H9 (cell line): ENCODE data around the gene C10orf120. TPM values are rescaled to one million over a fixed set of nuclear protein-coding genes. Genes with fewer than 3 reads are reported as not detected.

Experiments used
- DNase-seq: peaks from one replicate; pipeline ENCODE4 v3.0.0-alpha.2; 2017
- H2AFZ ChIP-seq: one replicate; pipeline ENCODE4 v1.6.1; 2013; ENCODE audit warnings: mild to moderate bottlenecking, low read length, control low read depth, moderate library complexity
- H2AK5ac ChIP-seq: 2 replicates; pipeline ENCODE4 v1.6.1; 2013; ENCODE audit warnings: low read length, control low read depth, mixed read lengths; ENCODE audit not compliant: insufficient read length
- H2BK120ac ChIP-seq: one replicate; pipeline ENCODE4 v1.6.1; 2013; ENCODE audit warnings: low read depth, mild to moderate bottlenecking, low read length, control low read depth, inconsistent platforms; ENCODE audit not compliant: poor library complexity, severe bottlenecking
- H2BK12ac ChIP-seq: 2 replicates; pipeline ENCODE4 v1.6.1; 2013; ENCODE audit warnings: low read length, control low read depth, mixed read lengths, low read depth; ENCODE audit not compliant: insufficient read length
- H2BK15ac ChIP-seq: 2 replicates; pipeline ENCODE4 v1.6.1; 2013; ENCODE audit warnings: low read depth, low read length, control low read depth
- H2BK20ac ChIP-seq: one replicate; pipeline ENCODE4 v1.6.1; 2013; ENCODE audit warnings: low read depth, mild to moderate bottlenecking, low read length, control low read depth, inconsistent platforms; ENCODE audit not compliant: poor library complexity, severe bottlenecking
- H2BK5ac ChIP-seq: 2 replicates; pipeline ENCODE4 v1.6.1; 2013; ENCODE audit warnings: low read length, control low read depth, mixed read lengths; ENCODE audit not compliant: insufficient read length
- H3K14ac ChIP-seq: 2 replicates; pipeline ENCODE4 v1.6.1; 2013; ENCODE audit warnings: low read length, control low read depth; ENCODE audit not compliant: insufficient read depth
- H3K18ac ChIP-seq: 2 replicates; pipeline ENCODE4 v1.6.1; 2013; ENCODE audit warnings: low read depth, mild to moderate bottlenecking, mixed read lengths, low read length, control low read depth; ENCODE audit not compliant: insufficient read length
- H3K23ac ChIP-seq: 2 replicates; pipeline ENCODE4 v1.6.1; 2013; ENCODE audit warnings: low read length, control low read depth, mixed read lengths, low read depth; ENCODE audit not compliant: insufficient read length
- H3K23me2 ChIP-seq: 2 replicates; pipeline ENCODE4 v1.6.1; 2013; ENCODE audit warnings: low read depth, mild to moderate bottlenecking, mixed read lengths, low read length, control low read depth; ENCODE audit not compliant: insufficient read length, poor library complexity, severe bottlenecking
- H3K27ac ChIP-seq: 2 replicates; pipeline ENCODE4 v1.5.1; 2013; ENCODE audit warnings: low read length, control low read depth, mixed read lengths, low read depth; ENCODE audit not compliant: insufficient read length
- H3K27me3 ChIP-seq: 2 replicates; pipeline ENCODE4 v1.6.1; 2013; ENCODE audit warnings: low read length, control low read depth, inconsistent platforms; ENCODE audit not compliant: insufficient read depth
- H3K4ac ChIP-seq: 2 replicates; pipeline ENCODE4 v1.6.1; 2013; ENCODE audit warnings: low read depth, mild to moderate bottlenecking, control low read depth, inconsistent platforms, low read length, moderate library complexity
- H3K4me1 ChIP-seq: 2 replicates; pipeline ENCODE4 v1.6.1; 2013; ENCODE audit warnings: low read length, control low read depth, inconsistent platforms; ENCODE audit not compliant: insufficient read depth
- H3K4me2 ChIP-seq: 2 replicates; pipeline ENCODE4 v1.6.1; 2013; ENCODE audit warnings: low read length, control low read depth, mixed read lengths; ENCODE audit not compliant: insufficient read length, insufficient read depth
- H3K56ac ChIP-seq: 2 replicates; pipeline ENCODE4 v1.6.1; 2013; ENCODE audit warnings: low read depth, mild to moderate bottlenecking, mixed read lengths, low read length, control low read depth; ENCODE audit not compliant: insufficient read length
- H3K79me1 ChIP-seq: 2 replicates; pipeline ENCODE4 v1.6.1; 2013; ENCODE audit warnings: low read depth, mild to moderate bottlenecking, moderate library complexity, low read length, control low read depth, inconsistent platforms; ENCODE audit not compliant: insufficient read depth, poor library complexity, severe bottlenecking
- H3K79me2 ChIP-seq: 2 replicates; pipeline ENCODE4 v1.6.1; 2013; ENCODE audit warnings: low read length, control low read depth, inconsistent platforms; ENCODE audit not compliant: insufficient read depth
- H3K9ac ChIP-seq: 2 replicates; pipeline ENCODE4 v1.6.1; 2013; ENCODE audit warnings: low read length, control low read depth, mixed read lengths; ENCODE audit not compliant: insufficient read length; ENCODE audit errors: extremely low read depth
- H3K9me3 ChIP-seq: one replicate; pipeline ENCODE4 v1.6.1; 2013; ENCODE audit warnings: low read depth, low read length, inconsistent platforms; ENCODE audit not compliant: control insufficient read depth
- H3T11ph ChIP-seq: one replicate; pipeline ENCODE4 v1.6.1; 2013; ENCODE audit warnings: mild to moderate bottlenecking, low read length, control low read depth, inconsistent platforms
- H4K20me1 ChIP-seq: one replicate; pipeline ENCODE4 v1.6.1; 2013; ENCODE audit not compliant: control insufficient read depth, insufficient read length, insufficient read depth
- H4K5ac ChIP-seq: 2 replicates; pipeline ENCODE4 v1.6.1; 2013; ENCODE audit warnings: low read depth, mild to moderate bottlenecking, mixed read lengths, low read length, control low read depth; ENCODE audit not compliant: insufficient read length
- H4K8ac ChIP-seq: replicated peaks from 2 replicates; pipeline ENCODE4 v1.6.1; 2013; ENCODE audit warnings: low read length, control low read depth, mixed read lengths, low read depth; ENCODE audit not compliant: insufficient read length
- H4K91ac ChIP-seq: 2 replicates; pipeline ENCODE4 v1.6.1; 2013; ENCODE audit warnings: low read depth, mild to moderate bottlenecking, moderate library complexity, mixed read lengths, low read length, control low read depth; ENCODE audit not compliant: insufficient read length
- H3K27ac Mint-ChIP-seq, 3 experiments: 2 replicates in 2 of 3; 3 replicates in 1 of 3; pipeline ENCODE4 v1.8.0; 2020 to 2021; ENCODE audit warnings: mixed read lengths in 3 of 3, mild to moderate bottlenecking in 1 of 3, moderate library complexity in 1 of 3
- H3K27me3 Mint-ChIP-seq: 2 replicates; pipeline ENCODE4 v1.8.0; 2021; ENCODE audit warnings: low read depth, mild to moderate bottlenecking, moderate library complexity, mixed read lengths
- H3K36me3 Mint-ChIP-seq, 3 experiments: 2 replicates in 2 of 3; 3 replicates in 1 of 3; pipeline ENCODE4 v1.8.0; 2020 to 2021; ENCODE audit warnings: low read depth in 3 of 3, mixed read lengths in 3 of 3; ENCODE audit not compliant: insufficient read depth in 1 of 3
- H3K4me1 Mint-ChIP-seq, 2 experiments: 2 replicates each; pipeline ENCODE4 v1.8.0; 2020; ENCODE audit warnings: mixed read lengths in 2 of 2
- H3K4me3 Mint-ChIP-seq, 2 experiments: 2 replicates in 1 of 2; 3 replicates in 1 of 2; pipeline ENCODE4 v1.8.0; 2020 to 2021; ENCODE audit warnings: mild to moderate bottlenecking in 2 of 2, mixed read lengths in 2 of 2, moderate library complexity in 1 of 2
- H3K9me3 Mint-ChIP-seq, 2 experiments: 2 replicates in 1 of 2; 3 replicates in 1 of 2; pipeline ENCODE4 v1.8.0; 2020; ENCODE audit warnings: mild to moderate bottlenecking in 2 of 2, mixed read lengths in 2 of 2, moderate library complexity in 1 of 2
- WGBS: extraction: QIAGEN DNeasy Blood & Tissue Kit; methylation state at CpG from one replicate; pipeline ENCODE4 v1.1.7; 2013; ENCODE audit warnings: missing lambda C conversion rate, low lambda C conversion rate, mixed read lengths; ENCODE audit not compliant: insufficient read length; ENCODE audit errors: extremely low coverage; 5-methylcytosine and 5-hydroxymethylcytosine counted together
- total RNA-seq: library from RNA; stranded (reverse); gene quantifications from 2 replicates; pipeline ENCODE4 v1.2.1, GENCODE V29; 2021
- TF ChIP-seq, protein P1 (sequence below): fragments of 200-600 bp; sonication (generic); conservative IDR thresholded peaks from 3 replicates; pipeline ENCODE4 v1.8.0; 2021; ENCODE audit warnings: antibody characterized with exemption, mild to moderate bottlenecking

The C10orf120 gene
- total RNA-seq, 1 experiment from 2014 or later: not detected

DNA sequence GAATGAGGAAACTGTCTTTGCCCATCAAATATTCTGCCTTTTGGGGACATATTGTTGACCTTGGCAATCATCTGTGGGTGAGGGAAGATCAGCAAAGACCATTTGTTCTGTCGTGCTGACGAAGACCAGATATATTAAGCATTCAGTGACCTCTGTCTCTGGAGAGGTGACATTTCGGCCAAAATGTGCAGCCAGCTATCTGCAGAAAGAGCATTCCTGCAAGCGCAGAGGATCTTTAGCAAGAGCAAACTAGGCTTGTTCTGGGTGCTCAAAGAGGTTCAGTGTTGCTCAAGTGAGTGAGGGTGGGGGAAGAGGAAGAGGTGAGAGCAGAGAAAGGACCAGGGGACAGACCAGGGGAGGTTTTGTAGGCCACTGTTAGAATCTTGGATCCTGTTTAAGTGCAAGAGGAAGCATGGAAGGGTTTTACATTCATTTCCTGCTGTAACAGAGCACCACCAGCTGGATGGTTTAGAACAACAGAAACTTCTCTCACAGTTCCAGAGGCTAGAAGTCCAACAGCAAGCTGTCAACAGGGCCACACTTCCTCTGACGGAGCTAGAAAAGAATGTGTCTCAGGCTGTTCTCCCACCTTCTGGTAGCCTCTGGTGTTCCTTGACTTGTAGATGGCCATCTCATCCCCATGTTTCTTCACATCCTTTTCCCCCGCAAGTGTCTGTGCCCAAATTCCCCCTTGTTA lies 11.2 kb downstream of the C10orf120 start:
- Histone ChIP-seq H4K91ac (no peak overlapping the region), H3K56ac (no peak overlapping the region), H3T11ph (no peak overlapping the region), H2BK15ac (no peak overlapping the region), H3K23me2 (no peaks in the 10 kb centered on the region), H3K14ac (no peak overlapping the region), H3K27ac (no peak overlapping the region), H2BK120ac (no peak overlapping the region), H2BK20ac (no peak overlapping the region), H3K27me3 (no peaks in the 10 kb centered on the region), H2AK5ac (no peak overlapping the region), H3K4ac (no peak overlapping the region), H4K5ac (no peak overlapping the region), H2AFZ (no peak overlapping the region), H2BK5ac (no peak overlapping the region), H3K18ac (no peak overlapping the region), H3K9ac (no peak overlapping the region), H4K20me1 (no peaks in the 10 kb centered on the region), H3K23ac (no peak overlapping the region), H3K4me1 (no peaks in the 10 kb centered on the region), H3K9me3 (no peaks in the 10 kb centered on the region), H4K8ac (no peak overlapping the region), H3K4me2 (no peak overlapping the region), H3K79me2 (no peaks in the 10 kb centered on the region), H2BK12ac (no peak overlapping the region), H3K79me1 (no peaks in the 10 kb centered on the region)
- TF ChIP-seq, protein P1, sequence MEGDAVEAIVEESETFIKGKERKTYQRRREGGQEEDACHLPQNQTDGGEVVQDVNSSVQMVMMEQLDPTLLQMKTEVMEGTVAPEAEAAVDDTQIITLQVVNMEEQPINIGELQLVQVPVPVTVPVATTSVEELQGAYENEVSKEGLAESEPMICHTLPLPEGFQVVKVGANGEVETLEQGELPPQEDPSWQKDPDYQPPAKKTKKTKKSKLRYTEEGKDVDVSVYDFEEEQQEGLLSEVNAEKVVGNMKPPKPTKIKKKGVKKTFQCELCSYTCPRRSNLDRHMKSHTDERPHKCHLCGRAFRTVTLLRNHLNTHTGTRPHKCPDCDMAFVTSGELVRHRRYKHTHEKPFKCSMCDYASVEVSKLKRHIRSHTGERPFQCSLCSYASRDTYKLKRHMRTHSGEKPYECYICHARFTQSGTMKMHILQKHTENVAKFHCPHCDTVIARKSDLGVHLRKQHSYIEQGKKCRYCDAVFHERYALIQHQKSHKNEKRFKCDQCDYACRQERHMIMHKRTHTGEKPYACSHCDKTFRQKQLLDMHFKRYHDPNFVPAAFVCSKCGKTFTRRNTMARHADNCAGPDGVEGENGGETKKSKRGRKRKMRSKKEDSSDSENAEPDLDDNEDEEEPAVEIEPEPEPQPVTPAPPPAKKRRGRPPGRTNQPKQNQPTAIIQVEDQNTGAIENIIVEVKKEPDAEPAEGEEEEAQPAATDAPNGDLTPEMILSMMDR: no peak; the same call in 2 of the 3 replicates
- Mint-ChIP-seq H3K4me3 (no peak overlapping the region), H3K9me3 (peaks cover 3 to 6% of the 10 kb centered on the region in 2 experiments; a peak in 3 of 5 replicates), H3K4me1 (no peaks in the 10 kb centered on the region), H3K27me3 (peaks cover 26% of the 10 kb centered on the region), H3K27ac (no peak overlapping the region), H3K36me3 (peaks cover 0 to 10% (median 0%) of the 10 kb centered on the region in 3 experiments; a peak in 3 of 7 replicates)
- no peak for DNase-seq
- WGBS: no CpG with 5 or more reads among the region's 6 CpGs
